Measurements from ENCODE around the gene TOR1B.

TOR1B gene

GRCh38 chr9:129822898-129823541, 20.0 kb downstream of the TOR1B start:
- H3K9ac ChIP-seq (ENCODE audit: low read length), result peak overlapping the region; percentile 89
- TF ChIP-seq, protein P1, sequence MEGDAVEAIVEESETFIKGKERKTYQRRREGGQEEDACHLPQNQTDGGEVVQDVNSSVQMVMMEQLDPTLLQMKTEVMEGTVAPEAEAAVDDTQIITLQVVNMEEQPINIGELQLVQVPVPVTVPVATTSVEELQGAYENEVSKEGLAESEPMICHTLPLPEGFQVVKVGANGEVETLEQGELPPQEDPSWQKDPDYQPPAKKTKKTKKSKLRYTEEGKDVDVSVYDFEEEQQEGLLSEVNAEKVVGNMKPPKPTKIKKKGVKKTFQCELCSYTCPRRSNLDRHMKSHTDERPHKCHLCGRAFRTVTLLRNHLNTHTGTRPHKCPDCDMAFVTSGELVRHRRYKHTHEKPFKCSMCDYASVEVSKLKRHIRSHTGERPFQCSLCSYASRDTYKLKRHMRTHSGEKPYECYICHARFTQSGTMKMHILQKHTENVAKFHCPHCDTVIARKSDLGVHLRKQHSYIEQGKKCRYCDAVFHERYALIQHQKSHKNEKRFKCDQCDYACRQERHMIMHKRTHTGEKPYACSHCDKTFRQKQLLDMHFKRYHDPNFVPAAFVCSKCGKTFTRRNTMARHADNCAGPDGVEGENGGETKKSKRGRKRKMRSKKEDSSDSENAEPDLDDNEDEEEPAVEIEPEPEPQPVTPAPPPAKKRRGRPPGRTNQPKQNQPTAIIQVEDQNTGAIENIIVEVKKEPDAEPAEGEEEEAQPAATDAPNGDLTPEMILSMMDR (IDR thresholded peaks at IDR 0.05; ENCODE audit: low read depth, low read length), result no peak
- TF ChIP-seq EZH2phosphoT487 (IDR thresholded peaks at IDR 0.05; ENCODE audit: low read depth), result no peak
- H3K79me2 ChIP-seq (ENCODE audit: low read length), result peaks cover 26% of the 10 kb centered on the region
- H3K4me3 ChIP-seq (ENCODE audit: low read length), result peak overlapping the region; percentile 93
- no peak overlapping the region for H2AFZ ChIP-seq (ENCODE audit: low read depth, low read length)
- H3K27me3 ChIP-seq (ENCODE audit: low read depth, low read length), result no peaks in the 10 kb centered on the region
- H3K27ac ChIP-seq (ENCODE audit: low read length), result 0 out of 2 replicates have a peak overlapping the region, but pooled peaks have one; percentile 24
- H3K36me3 ChIP-seq (replicated peaks; ENCODE audit: low read depth, low read length), result peaks cover 24% of the 10 kb centered on the region
- no peaks in the 10 kb centered on the region; the same call in 1 of the 2 replicates for H3K4me1 ChIP-seq (ENCODE audit: low read length)
- no peaks in the 10 kb centered on the region for H3K9me3 ChIP-seq (ENCODE audit: insufficient read depth, low read length)
- peak overlapping the region; percentile 99 for H3K4me2 ChIP-seq (ENCODE audit: low read length)
- no peaks in the 10 kb centered on the region for H4K20me1 ChIP-seq (ENCODE audit: insufficient read depth, low read length)

DNA sequence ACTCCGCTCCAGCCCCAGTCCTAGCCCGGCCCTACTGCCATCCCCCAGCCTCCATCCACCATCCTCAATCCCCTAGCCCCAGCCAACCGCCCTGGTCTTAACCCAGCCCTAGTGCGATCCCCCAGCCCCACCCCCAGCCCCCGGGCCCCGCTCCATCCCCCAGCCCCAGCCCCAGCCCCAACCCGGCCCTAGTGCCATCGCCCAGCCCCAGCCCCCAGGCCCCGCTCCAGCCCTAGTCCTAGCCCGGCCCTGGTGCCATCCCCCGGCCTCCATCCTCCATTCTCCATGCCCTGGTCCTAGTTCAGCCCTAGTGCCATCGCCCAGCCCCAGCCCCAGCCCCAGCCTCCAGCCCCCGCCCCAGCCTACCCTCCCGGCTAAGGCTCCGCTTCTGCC, 20.6 kb downstream of the TOR1B start:
- Histone ChIP-seq H3K27ac (ENCODE audit: low read length) (peak overlapping the region; percentile 45; the same call in 1 of the 2 replicates), H3K27me3 (ENCODE audit: low read depth, low read length) (no peaks in the 10 kb centered on the region), H2AFZ (ENCODE audit: low read depth, low read length) (no peak overlapping the region; the same call in 1 of the 2 replicates), H3K4me1 (ENCODE audit: low read length) (no peaks in the 10 kb centered on the region; the same call in 1 of the 2 replicates), H3K79me2 (ENCODE audit: low read length) (peaks cover 26% of the 10 kb centered on the region), H3K9me3 (ENCODE audit: insufficient read depth, low read length) (no peaks in the 10 kb centered on the region), H3K9ac (ENCODE audit: low read length) (peak overlapping the region; percentile 89), H3K4me3 (ENCODE audit: low read length) (peak overlapping the region; percentile 93), H3K4me2 (ENCODE audit: low read length) (peak overlapping the region; percentile 99), H3K36me3 (replicated peaks; ENCODE audit: low read depth, low read length) (peaks cover 20% of the 10 kb centered on the region), H4K20me1 (ENCODE audit: insufficient read depth, low read length) (no peaks in the 10 kb centered on the region)
- TF ChIP-seq, protein P1 (IDR thresholded peaks at IDR 0.05; ENCODE audit: low read depth, low read length), result no peak
- no peak for TF ChIP-seq EZH2phosphoT487 (IDR thresholded peaks at IDR 0.05; ENCODE audit: low read depth)

DNA sequence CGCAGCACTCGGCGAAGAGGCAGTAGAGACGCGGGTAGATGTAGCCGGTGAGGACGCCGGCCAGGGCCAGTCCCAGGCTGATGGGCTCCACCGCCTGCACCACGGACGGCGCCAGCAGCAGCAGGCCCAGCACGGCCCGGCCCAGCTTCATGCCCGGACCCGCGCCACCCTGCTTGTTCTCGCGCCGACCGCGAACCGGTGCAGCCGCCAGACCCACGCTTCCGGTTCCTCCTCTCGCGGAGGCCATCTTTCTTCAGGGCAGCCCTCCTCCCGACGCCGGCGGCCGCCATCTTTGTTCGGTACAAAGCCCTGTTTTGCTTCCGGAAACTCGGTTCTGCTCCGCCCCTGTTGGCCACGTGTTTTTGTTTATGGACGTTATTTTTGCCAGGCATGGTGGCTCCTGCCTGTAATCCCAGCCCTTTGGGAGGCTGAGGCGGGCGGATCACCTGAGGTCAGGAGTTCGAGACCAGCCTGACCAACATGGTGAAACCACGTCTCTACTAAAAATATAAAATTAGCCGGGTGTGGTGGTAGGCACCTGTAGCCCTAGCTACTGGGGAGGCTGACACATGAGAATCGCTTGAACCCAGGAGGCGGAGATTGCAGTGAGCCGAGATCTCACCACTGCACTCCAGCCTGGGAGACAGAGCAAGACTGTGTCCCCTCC, 21.1 kb downstream of the TOR1B start, which contains the start of gene TOR1A:
Gene TOR1A, minus strand, starts transcription at position 202 of the 667 bp plus-strand sequence. Its CDS starts 51 bp downstream, at position 151.
- no peaks in the 10 kb centered on the region for H3K27me3 ChIP-seq (ENCODE audit: low read depth, low read length)
- H3K4me2 ChIP-seq (ENCODE audit: low read length), result peak within 1 kb of the TSS; percentile 99
- peaks cover 26% of the 10 kb centered on the region for H3K79me2 ChIP-seq (ENCODE audit: low read length)
- peak within 1 kb of the TSS; percentile 41 for H2AFZ ChIP-seq (ENCODE audit: low read depth, low read length)
- H3K9me3 ChIP-seq (ENCODE audit: insufficient read depth, low read length), result no peaks in the 10 kb centered on the region
- no peaks in the 10 kb centered on the region; the same call in 1 of the 2 replicates for H3K4me1 ChIP-seq (ENCODE audit: low read length)
- H3K4me3 ChIP-seq (ENCODE audit: low read length), result peak within 1 kb of the TSS; percentile 93
- peaks cover 16% of the 10 kb centered on the region for H3K36me3 ChIP-seq (replicated peaks; ENCODE audit: low read depth, low read length)
- no peaks in the 10 kb centered on the region for H4K20me1 ChIP-seq (ENCODE audit: insufficient read depth, low read length)
- H3K9ac ChIP-seq (ENCODE audit: low read length), result peak within 1 kb of the TSS; percentile 89
- TF ChIP-seq, protein P1 (IDR thresholded peaks at IDR 0.05; ENCODE audit: low read depth, low read length), result no peak
- TF ChIP-seq EZH2phosphoT487 (IDR thresholded peaks at IDR 0.05; ENCODE audit: low read depth), result no peak
- peak within 1 kb of the TSS; percentile 45; the same call in 1 of the 2 replicates for H3K27ac ChIP-seq (ENCODE audit: low read length)

DNA sequence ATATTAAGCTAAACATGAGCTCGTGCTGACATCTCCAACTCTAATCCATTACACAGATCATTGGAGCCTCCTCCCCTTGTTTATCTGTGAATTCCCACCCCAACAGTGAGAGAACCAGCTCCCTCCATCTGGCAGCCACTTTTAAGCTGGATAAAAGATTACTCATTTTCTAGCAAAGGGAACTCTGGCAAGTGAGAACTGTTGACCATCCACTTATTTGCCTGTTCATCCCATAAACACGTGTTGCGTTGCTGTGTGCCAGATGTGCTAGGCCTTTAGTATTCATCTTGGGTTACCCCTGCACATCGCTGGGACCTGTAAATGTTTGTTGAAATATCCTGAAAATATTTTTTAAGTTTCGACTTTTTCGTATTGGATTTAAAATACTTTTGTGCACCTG, 23.4 kb downstream of the TOR1B start:
- Histone ChIP-seq H3K9me3 (ENCODE audit: insufficient read depth, low read length) (no peaks in the 10 kb centered on the region), H3K79me2 (ENCODE audit: low read length) (peaks cover 24% of the 10 kb centered on the region), H3K4me2 (ENCODE audit: low read length) (no peak overlapping the region), H4K20me1 (ENCODE audit: insufficient read depth, low read length) (no peaks in the 10 kb centered on the region), H3K27me3 (ENCODE audit: low read depth, low read length) (no peaks in the 10 kb centered on the region), H2AFZ (ENCODE audit: low read depth, low read length) (no peak overlapping the region), H3K4me1 (ENCODE audit: low read length) (no peaks in the 10 kb centered on the region; the same call in 1 of the 2 replicates), H3K27ac (ENCODE audit: low read length) (no peak overlapping the region), H3K9ac (ENCODE audit: low read length) (no peak overlapping the region), H3K4me3 (ENCODE audit: low read length) (no peak overlapping the region), H3K36me3 (replicated peaks; ENCODE audit: low read depth, low read length) (peaks cover 15% of the 10 kb centered on the region)
- TF ChIP-seq EZH2phosphoT487 (IDR thresholded peaks at IDR 0.05; ENCODE audit: low read depth), result no peak
- TF ChIP-seq, protein P1 (IDR thresholded peaks at IDR 0.05; ENCODE audit: low read depth, low read length), result no peak
